ENCODE results near the gene CCDC141. TPM values are rescaled to one million over a fixed set of nuclear protein-coding genes. Genes with fewer than 3 reads are reported as not detected.
A peak's percentile ranks its signal among the peaks of the same experiment; 100 is the strongest.

The CCDC141 gene
- total RNA-seq, 1 donor, result not detected

- Histone ChIP-seq H3K9me3 (ENCODE audit: low read depth, low read length) (no peaks in the 10 kb centered on the region), H4K20me1 (ENCODE audit: insufficient read depth, low read length) (no peaks in the 10 kb centered on the region), H3K27me3 (ENCODE audit: insufficient read depth, low read length) (no peaks in the 10 kb centered on the region), H3K79me2 (ENCODE audit: insufficient read depth, low read length) (no peaks in the 10 kb centered on the region), H3K4me2 (ENCODE audit: insufficient read depth, low read length) (no peak overlapping the region), H3K27ac (ENCODE audit: low read depth, low read length) (no peak overlapping the region), H3K36me3 (ENCODE audit: insufficient read depth, low read length) (no peaks in the 10 kb centered on the region), H3K4me3 (ENCODE audit: insufficient read depth, low read length) (no peak overlapping the region), H2AFZ (ENCODE audit: low read length) (no peak overlapping the region), H3K4me1 (ENCODE audit: insufficient read depth, low read length) (no peaks in the 10 kb centered on the region)
- TF ChIP-seq, protein P1, sequence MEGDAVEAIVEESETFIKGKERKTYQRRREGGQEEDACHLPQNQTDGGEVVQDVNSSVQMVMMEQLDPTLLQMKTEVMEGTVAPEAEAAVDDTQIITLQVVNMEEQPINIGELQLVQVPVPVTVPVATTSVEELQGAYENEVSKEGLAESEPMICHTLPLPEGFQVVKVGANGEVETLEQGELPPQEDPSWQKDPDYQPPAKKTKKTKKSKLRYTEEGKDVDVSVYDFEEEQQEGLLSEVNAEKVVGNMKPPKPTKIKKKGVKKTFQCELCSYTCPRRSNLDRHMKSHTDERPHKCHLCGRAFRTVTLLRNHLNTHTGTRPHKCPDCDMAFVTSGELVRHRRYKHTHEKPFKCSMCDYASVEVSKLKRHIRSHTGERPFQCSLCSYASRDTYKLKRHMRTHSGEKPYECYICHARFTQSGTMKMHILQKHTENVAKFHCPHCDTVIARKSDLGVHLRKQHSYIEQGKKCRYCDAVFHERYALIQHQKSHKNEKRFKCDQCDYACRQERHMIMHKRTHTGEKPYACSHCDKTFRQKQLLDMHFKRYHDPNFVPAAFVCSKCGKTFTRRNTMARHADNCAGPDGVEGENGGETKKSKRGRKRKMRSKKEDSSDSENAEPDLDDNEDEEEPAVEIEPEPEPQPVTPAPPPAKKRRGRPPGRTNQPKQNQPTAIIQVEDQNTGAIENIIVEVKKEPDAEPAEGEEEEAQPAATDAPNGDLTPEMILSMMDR (IDR thresholded peaks at IDR 0.05; ENCODE audit: extremely low read depth, low read depth, low read length), result no peak
- no peak for DNase-seq (ENCODE audit: insufficient read length, low spot score, missing footprints)
Observed at GRCh38 chr2:178934571-178934970, 115.4 kb downstream of the CCDC141 start.

DNA sequence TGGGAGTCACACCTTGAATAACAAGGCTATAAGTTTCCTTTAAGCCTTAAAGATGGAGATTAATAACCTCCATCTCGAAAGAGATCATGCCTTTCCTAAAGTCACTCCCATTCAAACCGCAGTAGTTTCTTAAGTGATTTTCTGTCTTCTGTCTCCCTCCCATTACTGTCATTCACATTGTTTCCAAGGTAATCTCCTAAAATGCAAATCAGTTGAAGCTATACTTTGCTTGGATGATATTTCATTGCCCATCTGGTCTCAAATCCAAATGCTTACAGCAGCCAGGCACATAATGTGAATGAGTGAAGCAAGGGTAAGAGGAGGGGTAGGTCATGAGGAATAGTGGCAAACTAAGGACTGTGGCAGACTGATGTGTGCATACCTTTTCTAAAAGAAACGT lies 116.4 kb downstream of the CCDC141 start:
- Histone ChIP-seq H3K27ac (ENCODE audit: low read depth, low read length) (no peak overlapping the region), H3K27me3 (ENCODE audit: insufficient read depth, low read length) (no peaks in the 10 kb centered on the region), H3K4me2 (ENCODE audit: insufficient read depth, low read length) (no peak overlapping the region), H3K79me2 (ENCODE audit: insufficient read depth, low read length) (no peaks in the 10 kb centered on the region), H3K4me1 (ENCODE audit: insufficient read depth, low read length) (no peaks in the 10 kb centered on the region), H3K9me3 (ENCODE audit: low read depth, low read length) (no peaks in the 10 kb centered on the region), H4K20me1 (ENCODE audit: insufficient read depth, low read length) (no peaks in the 10 kb centered on the region), H3K4me3 (ENCODE audit: insufficient read depth, low read length) (no peak overlapping the region), H3K36me3 (ENCODE audit: insufficient read depth, low read length) (no peaks in the 10 kb centered on the region), H2AFZ (ENCODE audit: low read length) (no peak overlapping the region)
- DNase-seq (ENCODE audit: insufficient read length, low spot score, missing footprints), result no peak
- TF ChIP-seq, protein P1 (IDR thresholded peaks at IDR 0.05; ENCODE audit: extremely low read depth, low read depth, low read length), result no peak

GRCh38 chr2:178928077-178928476 lies 121.9 kb downstream of the CCDC141 start:
- TF ChIP-seq, protein P1 (IDR thresholded peaks at IDR 0.05; ENCODE audit: extremely low read depth, low read depth, low read length), result no peak
- no peaks in the 10 kb centered on the region for H4K20me1 ChIP-seq (ENCODE audit: insufficient read depth, low read length)
- H3K27ac ChIP-seq (ENCODE audit: low read depth, low read length), result no peak overlapping the region
- no peaks in the 10 kb centered on the region for H3K9me3 ChIP-seq (ENCODE audit: low read depth, low read length)
- H3K4me3 ChIP-seq (ENCODE audit: insufficient read depth, low read length), result no peak overlapping the region
- H3K4me1 ChIP-seq (ENCODE audit: insufficient read depth, low read length), result no peaks in the 10 kb centered on the region
- no peak overlapping the region for H3K4me2 ChIP-seq (ENCODE audit: insufficient read depth, low read length)
- H3K79me2 ChIP-seq (ENCODE audit: insufficient read depth, low read length), result no peaks in the 10 kb centered on the region
- H3K36me3 ChIP-seq (ENCODE audit: insufficient read depth, low read length), result no peaks in the 10 kb centered on the region
- H2AFZ ChIP-seq (ENCODE audit: low read length), result no peak overlapping the region
- no peaks in the 10 kb centered on the region for H3K27me3 ChIP-seq (ENCODE audit: insufficient read depth, low read length)
- no peak for DNase-seq (ENCODE audit: insufficient read length, low spot score, missing footprints)

DNA sequence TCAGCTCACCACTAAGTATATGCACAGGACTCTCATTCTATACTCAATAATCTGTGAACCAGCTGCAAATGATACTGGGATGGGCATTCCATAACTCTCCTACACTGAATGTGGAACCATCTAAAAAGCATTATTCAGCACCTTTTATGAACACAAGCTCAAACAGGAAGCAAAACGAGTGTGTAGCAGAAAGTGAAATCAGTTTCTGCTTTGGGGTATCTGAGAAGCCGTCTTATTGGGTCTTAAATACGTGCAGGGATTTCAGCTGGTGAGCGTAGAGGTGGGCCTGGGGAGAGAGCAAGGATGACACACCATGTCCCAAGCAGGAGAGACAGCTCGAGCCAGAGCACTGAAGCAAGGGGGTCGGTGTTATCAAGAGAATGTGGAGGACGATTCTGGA lies 122.8 kb downstream of the CCDC141 start:
- Histone ChIP-seq H3K27me3 (ENCODE audit: insufficient read depth, low read length) (no peaks in the 10 kb centered on the region), H2AFZ (ENCODE audit: low read length) (peak overlapping the region; percentile 17), H3K4me1 (ENCODE audit: insufficient read depth, low read length) (no peaks in the 10 kb centered on the region)

More for the DNA sequence above, 122.8 kb downstream of the CCDC141 start:
- Histone ChIP-seq H3K79me2 (ENCODE audit: insufficient read depth, low read length) (no peaks in the 10 kb centered on the region), H3K4me3 (ENCODE audit: insufficient read depth, low read length) (no peak overlapping the region), H3K36me3 (ENCODE audit: insufficient read depth, low read length) (no peaks in the 10 kb centered on the region), H3K9me3 (ENCODE audit: low read depth, low read length) (no peaks in the 10 kb centered on the region), H3K4me2 (ENCODE audit: insufficient read depth, low read length) (peak overlapping the region; percentile 43), H3K27ac (ENCODE audit: low read depth, low read length) (no peak overlapping the region), H4K20me1 (ENCODE audit: insufficient read depth, low read length) (no peaks in the 10 kb centered on the region)
- TF ChIP-seq, protein P1 (IDR thresholded peaks at IDR 0.05; ENCODE audit: extremely low read depth, low read depth, low read length), result no peak
- DNase-seq (ENCODE audit: insufficient read length, low spot score, missing footprints), result no peak
